Peyer's patch (tissue), 4 donors: Measurements from ENCODE around the gene CHID1.

Experiments used
- POLR2A ChIP-seq, 2 donors: fragments of 450-650 bp; IDR thresholded peaks; one replicate each; pipeline ENCODE4 v1.5.1; 2017; ENCODE audit warnings: antibody characterized with exemption in 2 of 2, mild to moderate bottlenecking in 2 of 2, moderate library complexity in 2 of 2
- TF ChIP-seq, protein P1 (sequence below), 6 experiments: fragments of 450-650 bp in 4 of 6; fragments of 200-600 bp in 2 of 6; sonication (generic) in 1 of 6; IDR thresholded peaks; one replicate each; pipeline ENCODE4 v1.5.1; 2017 to 2019; ENCODE audit warnings: antibody characterized with exemption in 6 of 6, mild to moderate bottlenecking in 3 of 6, moderate library complexity in 1 of 6

DNA sequence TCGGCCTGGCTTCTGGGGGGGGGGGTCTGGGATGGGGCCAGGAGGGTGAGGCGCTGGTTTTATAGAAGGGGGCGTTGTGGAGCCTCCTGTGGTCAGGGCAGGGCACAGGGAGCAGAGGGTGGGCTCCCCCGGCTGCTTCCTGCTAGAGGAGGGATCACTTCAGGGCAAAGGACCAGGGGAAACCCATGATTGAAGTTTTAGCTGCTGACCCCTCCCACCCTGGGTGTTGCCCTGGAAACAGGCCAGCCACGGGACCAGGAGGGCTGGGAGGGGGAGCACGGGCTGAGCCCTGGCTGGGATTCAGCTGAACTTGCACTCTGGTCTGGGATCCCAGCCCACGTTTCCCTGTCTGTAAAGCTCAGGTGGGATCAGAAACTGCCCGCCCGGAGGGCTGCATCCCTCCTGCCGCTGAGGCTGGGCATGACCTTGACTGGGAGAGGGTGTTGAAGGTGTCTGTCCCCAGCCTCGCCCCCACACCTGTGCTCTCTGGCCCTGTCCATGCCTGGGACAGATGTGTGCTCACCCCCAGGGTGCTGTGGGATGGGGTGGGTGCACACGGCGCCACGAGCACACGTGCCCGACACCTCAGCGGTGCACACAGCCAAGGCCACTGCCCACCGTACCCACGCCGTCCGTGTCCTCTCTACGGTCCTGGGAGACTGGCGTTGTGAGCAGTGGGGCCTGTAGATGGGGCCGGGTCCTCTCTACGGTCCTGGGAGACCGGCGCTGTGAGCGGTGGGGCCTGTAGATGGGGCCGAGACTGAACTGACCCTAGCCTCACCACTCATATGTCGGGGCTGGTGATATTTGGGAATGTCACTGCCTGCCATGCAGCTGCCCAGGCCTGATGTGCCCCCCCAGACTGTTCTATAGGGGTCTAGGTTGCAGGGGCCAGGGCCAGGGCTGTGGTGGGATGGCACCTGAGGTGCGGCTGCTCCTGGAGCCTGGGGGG lies 65.6 kb downstream of the CHID1 start:
- TF ChIP-seq, protein P1, sequence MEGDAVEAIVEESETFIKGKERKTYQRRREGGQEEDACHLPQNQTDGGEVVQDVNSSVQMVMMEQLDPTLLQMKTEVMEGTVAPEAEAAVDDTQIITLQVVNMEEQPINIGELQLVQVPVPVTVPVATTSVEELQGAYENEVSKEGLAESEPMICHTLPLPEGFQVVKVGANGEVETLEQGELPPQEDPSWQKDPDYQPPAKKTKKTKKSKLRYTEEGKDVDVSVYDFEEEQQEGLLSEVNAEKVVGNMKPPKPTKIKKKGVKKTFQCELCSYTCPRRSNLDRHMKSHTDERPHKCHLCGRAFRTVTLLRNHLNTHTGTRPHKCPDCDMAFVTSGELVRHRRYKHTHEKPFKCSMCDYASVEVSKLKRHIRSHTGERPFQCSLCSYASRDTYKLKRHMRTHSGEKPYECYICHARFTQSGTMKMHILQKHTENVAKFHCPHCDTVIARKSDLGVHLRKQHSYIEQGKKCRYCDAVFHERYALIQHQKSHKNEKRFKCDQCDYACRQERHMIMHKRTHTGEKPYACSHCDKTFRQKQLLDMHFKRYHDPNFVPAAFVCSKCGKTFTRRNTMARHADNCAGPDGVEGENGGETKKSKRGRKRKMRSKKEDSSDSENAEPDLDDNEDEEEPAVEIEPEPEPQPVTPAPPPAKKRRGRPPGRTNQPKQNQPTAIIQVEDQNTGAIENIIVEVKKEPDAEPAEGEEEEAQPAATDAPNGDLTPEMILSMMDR (IDR thresholded peaks at IDR 0.05) = no peak
- TF ChIP-seq POLR2A (IDR thresholded peaks at IDR 0.05) = no peak
